Nephron (organoid): ENCODE data around the gene TMEM176B.
"Not testable (repeated sequence)": the region's sequence is repeated elsewhere in the genome, so short reads cannot be mapped to it uniquely, and the experiment has no call there.

Experiments
- H3K27ac Mint-ChIP-seq, 3 experiments: 2 replicates each; pipeline ENCODE4 v1.8.0; 2020; ENCODE audit warnings: mixed read lengths in 3 of 3, mild to moderate bottlenecking in 2 of 3, moderate library complexity in 1 of 3
- H3K27me3 Mint-ChIP-seq: 2 replicates; pipeline ENCODE4 v1.8.0; 2021; ENCODE audit warnings: low read depth, mild to moderate bottlenecking, moderate library complexity, mixed read lengths
- H3K36me3 Mint-ChIP-seq: 2 replicates; pipeline ENCODE4 v1.8.0; 2020; ENCODE audit warnings: low read depth, mixed read lengths
- H3K4me1 Mint-ChIP-seq: 2 replicates; pipeline ENCODE4 v1.8.0; 2020; ENCODE audit warnings: mixed read lengths
- H3K4me3 Mint-ChIP-seq, 3 experiments: 2 replicates each; pipeline ENCODE4 v1.8.0; 2020; ENCODE audit warnings: mild to moderate bottlenecking in 3 of 3, mixed read lengths in 3 of 3, moderate library complexity in 2 of 3
- H3K9me3 Mint-ChIP-seq: 2 replicates; pipeline ENCODE4 v1.8.0; 2020; ENCODE audit warnings: mixed read lengths
- CTCF ChIP-seq, 3 experiments: fragments of 200-600 bp; sonication (generic); IDR thresholded peaks; one replicate each; pipeline ENCODE4 v1.5.0; 2021; ENCODE audit warnings: antibody characterized with exemption in 3 of 3; ENCODE audit not compliant: unreplicated experiment in 3 of 3

Gene TMEM176B

GRCh38 chr7:150820148-150820547 lies 20.0 kb upstream of the TMEM176B start:
- Mint-ChIP-seq H3K27ac (peak overlapping the region; percentile 48 to 88 (median 83)), H3K27me3 (no peaks in the 10 kb centered on the region), H3K4me3 (no peak overlapping the region), H3K9me3 (peaks cover 14% of the 10 kb centered on the region), H3K4me1 (no peaks in the 10 kb centered on the region), H3K36me3 (peaks cover 3% of the 10 kb centered on the region)
- TF ChIP-seq CTCF (IDR thresholded peaks at IDR 0.05; ENCODE audit: unreplicated experiment in 3 of 3), result no peak

- Mint-ChIP-seq H3K27me3 (no peaks in the 10 kb centered on the region), H3K9me3 (peaks cover 19% of the 10 kb centered on the region), H3K4me1 (no peaks in the 10 kb centered on the region), H3K27ac (no peak overlapping the region), H3K4me3 (no peak overlapping the region), H3K36me3 (peaks cover 3% of the 10 kb centered on the region)
- no peak for TF ChIP-seq CTCF (IDR thresholded peaks at IDR 0.05; ENCODE audit: unreplicated experiment in 3 of 3)
Measured at GRCh38 chr7:150818971-150819370, 18.8 kb upstream of the TMEM176B start.

GRCh38 chr7:150814328-150815001 lies 14.3 kb upstream of the TMEM176B start:
- Mint-ChIP-seq H3K4me3 (no peak overlapping the region), H3K36me3 (peaks cover 6% of the 10 kb centered on the region), H3K9me3 (peaks cover 43% of the 10 kb centered on the region), H3K27me3 (peaks cover 4% of the 10 kb centered on the region), H3K27ac (no peak overlapping the region), H3K4me1 (no peaks in the 10 kb centered on the region)
- TF ChIP-seq CTCF (IDR thresholded peaks at IDR 0.05; ENCODE audit: unreplicated experiment in 3 of 3), result no peak

- H3K27ac Mint-ChIP-seq, H3K4me1 Mint-ChIP-seq, H3K36me3 Mint-ChIP-seq, H3K4me3 Mint-ChIP-seq: not testable (repeated sequence)
- Mint-ChIP-seq H3K9me3 (peaks cover 43% of the 10 kb centered on the region), H3K27me3 (peaks cover 10% of the 10 kb centered on the region)
Measured at GRCh38 chr7:150807616-150808438, 7.7 kb upstream of the TMEM176B start.

GRCh38 chr7:150806863-150807262 lies 6.7 kb upstream of the TMEM176B start:
- Mint-ChIP-seq H3K4me1 (peaks cover 10% of the 10 kb centered on the region), H3K4me3 (no peak overlapping the region), H3K27me3 (peaks cover 16% of the 10 kb centered on the region), H3K9me3 (peaks cover 38% of the 10 kb centered on the region), H3K27ac (no peak overlapping the region), H3K36me3 (peaks cover 8% of the 10 kb centered on the region)
- no peak for TF ChIP-seq CTCF (IDR thresholded peaks at IDR 0.05; ENCODE audit: unreplicated experiment in 3 of 3)

- Mint-ChIP-seq H3K9me3 (peaks cover 34% of the 10 kb centered on the region), H3K27me3 (peaks cover 18% of the 10 kb centered on the region), H3K4me1 (peaks cover 12% of the 10 kb centered on the region), H3K36me3 (peaks cover 8% of the 10 kb centered on the region), H3K4me3 (no peak overlapping the region), H3K27ac (no peak overlapping the region)
- no peak for TF ChIP-seq CTCF (IDR thresholded peaks at IDR 0.05; ENCODE audit: unreplicated experiment in 3 of 3)
Measured at GRCh38 chr7:150806454-150806853, 6.3 kb upstream of the TMEM176B start.
